Panc1 (cell line): ENCODE measurements around the gene FTCDNL1. TPM values are rescaled to one million over a fixed set of nuclear protein-coding genes. Genes with fewer than 3 reads are reported as not detected.

Source experiments
- ATAC-seq: fragments of 200-7000 bp; cut with Tn5 transposase; 2 replicates; pipeline ENCODE4 v1.9.1; 2020; ENCODE audit warnings: mild to moderate bottlenecking, moderate library complexity
- Bru-seq: library from RNA; stranded (reverse); fragments of 400-500 nt; gene quantifications from one replicate; lab custom pipeline; 2021; lab: Mats Ljungman, UMichigan
- BruChase-seq, 2 experiments: library from RNA; stranded (reverse); fragments of 400-500 nt; gene quantifications; one replicate each; lab custom pipeline; 2021; lab: Mats Ljungman, UMichigan
- BruUV-seq: library from RNA; stranded (reverse); fragments of 400-500 nt; replicated peaks from 2 replicates; lab custom pipeline; 2021; lab: Mats Ljungman, UMichigan
- CTCF ChIA-PET: fragments of 300-600 bp; sonication (Branson Sonifier 250); formaldehyde crosslinking; loops from one replicate; lab custom pipeline; 2022; ENCODE audit warnings: antibody characterized with exemption; lab: Charles Lee
- POLR2A ChIA-PET: fragments of 300-600 bp; sonication (Branson Sonifier 250); formaldehyde crosslinking; loops from one replicate; lab custom pipeline; 2022; ENCODE audit warnings: antibody characterized with exemption; lab: Charles Lee
- DNase-seq: peaks from one replicate; pipeline ENCODE4 v3.0.0-alpha.2; 2010; ENCODE audit warnings: low read depth, low spot score
- H3K27ac ChIP-seq: 2 replicates; pipeline ENCODE4 v1.5.1; 2011; ENCODE audit warnings: mild to moderate bottlenecking, low read length, inconsistent platforms
- H3K27me3 ChIP-seq: fragments of 200-500 bp; sonication (Bioruptor generic); 2 replicates; pipeline ENCODE4 v1.6.0; 2014; ENCODE audit warnings: low read length, inconsistent platforms; ENCODE audit not compliant: control insufficient read depth, insufficient read depth
- H3K36me3 ChIP-seq: fragments of 200-500 bp; sonication (Bioruptor generic); 2 replicates; pipeline ENCODE4 v1.5.1; 2014; ENCODE audit warnings: inconsistent platforms, mild to moderate bottlenecking, low read length, moderate library complexity; ENCODE audit not compliant: control insufficient read depth, insufficient read depth
- H3K4me1 ChIP-seq: 2 replicates; pipeline ENCODE4 v1.5.1; 2011; ENCODE audit warnings: inconsistent platforms, mild to moderate bottlenecking, low read length, moderate library complexity; ENCODE audit not compliant: control insufficient read depth, insufficient read depth
- H3K4me3 ChIP-seq, 2 experiments: 2 replicates each; pipeline ENCODE4 v1.5.1; 2011 to 2012; ENCODE audit warnings: low read depth in 2 of 2, low read length in 2 of 2, mild to moderate bottlenecking in 2 of 2, inconsistent platforms in 1 of 2, moderate library complexity in 1 of 2
- H3K9me3 ChIP-seq: fragments of 200-500 bp; sonication (Bioruptor generic); 2 replicates; pipeline ENCODE4 v1.5.1; 2014; ENCODE audit warnings: low read depth, mild to moderate bottlenecking, inconsistent platforms, low read length, moderate library complexity; ENCODE audit not compliant: control insufficient read depth, insufficient read depth
- POLR2AphosphoS5 ChIP-seq: IDR thresholded peaks from 2 replicates; pipeline ENCODE4 v1.6.1; 2012; ENCODE audit warnings: mild to moderate bottlenecking, low read depth, low read length, moderate library complexity
- SIN3A ChIP-seq: IDR thresholded peaks from 2 replicates; pipeline ENCODE4 v1.6.1; 2012; ENCODE audit warnings: low read depth, mild to moderate bottlenecking, low read length, moderate library complexity, borderline replicate concordance; ENCODE audit not compliant: insufficient read depth
- TCF7L2 ChIP-seq: IDR thresholded peaks from 2 replicates; pipeline ENCODE4 v1.6.1; 2011; ENCODE audit warnings: mild to moderate bottlenecking, low read depth, low read length, inconsistent platforms
- in situ Hi-C: cut with HindIII; loops from 2 replicates; pipeline ENCODE4 v1.10.0; 2016; ENCODE audit warnings: low sequenced_read_pairs, low pct_unique_long_range_greater_than_20kb
- intact Hi-C: fragments of 100-400 bp; cut with micrococcal nuclease; formaldehyde crosslinking; loops from one replicate; pipeline ENCODE4 v1.10.0; 2022; ENCODE audit not compliant: unreplicated experiment
- long read RNA-seq: library from polyadenylated mRNA; unstranded; transcript quantifications from one replicate; pipeline ENCODE4 v2.0.0, GENCODE V29; 2021; ENCODE audit not compliant: unreplicated experiment
- polyA plus RNA-seq: library from polyadenylated mRNA; unstranded; fragments of >200 nt; gene quantifications from one replicate; pipeline ENCODE4 v1.2.1, GENCODE V29; 2012; ENCODE audit warnings: missing spikeins; ENCODE audit not compliant: insufficient read length
- total RNA-seq: library from RNA; stranded (reverse); gene quantifications from one replicate; pipeline ENCODE4 v1.2.1, GENCODE V29; 2021; ENCODE audit not compliant: unreplicated experiment
- TF ChIP-seq, protein P1 (sequence below), 2 experiments: IDR thresholded peaks; 2 replicates each; pipeline ENCODE4 v1.6.1; 2011 to 2012; ENCODE audit warnings: low read depth in 2 of 2, control low read depth in 1 of 2, low read length in 1 of 2, mild to moderate bottlenecking in 1 of 2, moderate library complexity in 1 of 2; ENCODE audit not compliant: insufficient read depth in 1 of 2
- TF ChIP-seq, protein P2 (sequence below): fragments of 450-650 bp; IDR thresholded peaks from 2 replicates; pipeline ENCODE4 v1.5.1; 2017; ENCODE audit warnings: mild to moderate bottlenecking

The FTCDNL1 gene
- total RNA-seq: 2.8 TPM
- polyA plus RNA-seq: 1.9 TPM
- percentile 41 among the genes with signal in this experiment for Bru-seq, nascent RNA
- BruChase-seq, experiment 1, labeled RNA remaining after a 2-hour chase: percentile 50 among the genes with signal in this experiment
- percentile 48 among the genes with signal in this experiment for BruChase-seq, experiment 2, labeled RNA remaining after a 6-hour chase
- long read RNA-seq, partial matches to known transcripts: 2 of 14 reads
- long read RNA-seq, other reads (novel, unspliced or antisense): 10 of 14 reads

DNA sequence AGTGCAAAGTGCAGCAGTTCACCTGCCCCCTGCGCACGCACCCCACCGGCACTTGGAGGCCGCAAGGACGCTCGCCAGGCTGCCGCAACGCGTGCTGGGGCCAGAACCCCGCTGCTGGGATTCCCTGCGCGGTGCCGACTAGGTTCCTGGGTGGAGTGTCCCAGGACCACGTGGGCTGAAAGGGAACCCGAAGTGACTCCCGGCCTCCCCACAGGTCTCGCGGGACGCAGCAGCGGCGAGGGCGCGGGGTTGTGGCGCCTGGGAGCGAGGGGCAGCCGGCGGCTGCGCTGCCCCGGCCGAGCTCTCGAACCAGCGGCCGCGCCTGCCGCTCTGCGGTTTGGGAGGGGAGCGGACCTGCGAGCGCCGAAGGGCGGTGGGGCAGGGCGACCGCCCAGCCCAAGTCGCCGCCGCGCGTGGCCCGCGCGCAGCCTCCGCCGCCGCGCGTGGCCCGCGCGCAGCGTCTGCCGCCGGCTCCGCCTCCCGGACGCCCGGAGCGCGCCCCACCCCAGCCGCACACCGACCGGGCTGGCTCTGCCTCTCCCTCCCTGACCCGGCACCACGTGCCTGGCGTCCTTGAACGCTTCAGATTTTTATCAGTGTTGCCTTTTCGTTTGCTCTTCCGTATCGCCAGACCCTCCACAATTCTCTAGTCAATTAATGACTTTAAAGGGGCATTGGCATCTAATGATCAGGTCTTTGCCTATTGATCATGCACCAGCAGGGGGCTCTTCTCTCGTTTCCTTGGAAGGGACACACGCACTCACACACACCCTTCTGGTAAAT lies at the start of gene FTCDNL1:
Gene FTCDNL1 (minus strand): TSS at position 475 of the 783 bp plus-strand sequence. CDS start 2,230 bp downstream, outside the sequence.
- BruUV-seq: no TSS peak
- DNase-seq (peak; percentile 39), ATAC-seq (peak; percentile 100)
- in situ Hi-C loops: no loop called here
- intact Hi-C loops: no loop called here
- CTCF ChIA-PET: no interaction called here
- Histone ChIP-seq H3K27ac (peak within 1 kb of the TSS; percentile 68), H3K9me3 (no peaks in the 10 kb centered on the region), H3K4me1 (no peaks in the 10 kb centered on the region; the same call in 1 of the 2 replicates), H3K36me3 (no peaks in the 10 kb centered on the region), H3K27me3 (no peaks in the 10 kb centered on the region; the same call in 1 of the 2 replicates), H3K4me3 (peak within 1 kb of the TSS; percentile 64 to 76)
- peak; percentile 62; the same call in 1 of the 2 replicates for TF ChIP-seq SIN3A
- peak; percentile 31; the same call in 1 of the 2 replicates for TF ChIP-seq TCF7L2
- TF ChIP-seq, protein P1, sequence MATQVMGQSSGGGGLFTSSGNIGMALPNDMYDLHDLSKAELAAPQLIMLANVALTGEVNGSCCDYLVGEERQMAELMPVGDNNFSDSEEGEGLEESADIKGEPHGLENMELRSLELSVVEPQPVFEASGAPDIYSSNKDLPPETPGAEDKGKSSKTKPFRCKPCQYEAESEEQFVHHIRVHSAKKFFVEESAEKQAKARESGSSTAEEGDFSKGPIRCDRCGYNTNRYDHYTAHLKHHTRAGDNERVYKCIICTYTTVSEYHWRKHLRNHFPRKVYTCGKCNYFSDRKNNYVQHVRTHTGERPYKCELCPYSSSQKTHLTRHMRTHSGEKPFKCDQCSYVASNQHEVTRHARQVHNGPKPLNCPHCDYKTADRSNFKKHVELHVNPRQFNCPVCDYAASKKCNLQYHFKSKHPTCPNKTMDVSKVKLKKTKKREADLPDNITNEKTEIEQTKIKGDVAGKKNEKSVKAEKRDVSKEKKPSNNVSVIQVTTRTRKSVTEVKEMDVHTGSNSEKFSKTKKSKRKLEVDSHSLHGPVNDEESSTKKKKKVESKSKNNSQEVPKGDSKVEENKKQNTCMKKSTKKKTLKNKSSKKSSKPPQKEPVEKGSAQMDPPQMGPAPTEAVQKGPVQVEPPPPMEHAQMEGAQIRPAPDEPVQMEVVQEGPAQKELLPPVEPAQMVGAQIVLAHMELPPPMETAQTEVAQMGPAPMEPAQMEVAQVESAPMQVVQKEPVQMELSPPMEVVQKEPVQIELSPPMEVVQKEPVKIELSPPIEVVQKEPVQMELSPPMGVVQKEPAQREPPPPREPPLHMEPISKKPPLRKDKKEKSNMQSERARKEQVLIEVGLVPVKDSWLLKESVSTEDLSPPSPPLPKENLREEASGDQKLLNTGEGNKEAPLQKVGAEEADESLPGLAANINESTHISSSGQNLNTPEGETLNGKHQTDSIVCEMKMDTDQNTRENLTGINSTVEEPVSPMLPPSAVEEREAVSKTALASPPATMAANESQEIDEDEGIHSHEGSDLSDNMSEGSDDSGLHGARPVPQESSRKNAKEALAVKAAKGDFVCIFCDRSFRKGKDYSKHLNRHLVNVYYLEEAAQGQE (IDR thresholded peaks at IDR 0.05; ENCODE audit: insufficient read depth in 1 of 2, low read depth in 2 of 2, low read length in 1 of 2): no peak
- TF ChIP-seq, protein P2, sequence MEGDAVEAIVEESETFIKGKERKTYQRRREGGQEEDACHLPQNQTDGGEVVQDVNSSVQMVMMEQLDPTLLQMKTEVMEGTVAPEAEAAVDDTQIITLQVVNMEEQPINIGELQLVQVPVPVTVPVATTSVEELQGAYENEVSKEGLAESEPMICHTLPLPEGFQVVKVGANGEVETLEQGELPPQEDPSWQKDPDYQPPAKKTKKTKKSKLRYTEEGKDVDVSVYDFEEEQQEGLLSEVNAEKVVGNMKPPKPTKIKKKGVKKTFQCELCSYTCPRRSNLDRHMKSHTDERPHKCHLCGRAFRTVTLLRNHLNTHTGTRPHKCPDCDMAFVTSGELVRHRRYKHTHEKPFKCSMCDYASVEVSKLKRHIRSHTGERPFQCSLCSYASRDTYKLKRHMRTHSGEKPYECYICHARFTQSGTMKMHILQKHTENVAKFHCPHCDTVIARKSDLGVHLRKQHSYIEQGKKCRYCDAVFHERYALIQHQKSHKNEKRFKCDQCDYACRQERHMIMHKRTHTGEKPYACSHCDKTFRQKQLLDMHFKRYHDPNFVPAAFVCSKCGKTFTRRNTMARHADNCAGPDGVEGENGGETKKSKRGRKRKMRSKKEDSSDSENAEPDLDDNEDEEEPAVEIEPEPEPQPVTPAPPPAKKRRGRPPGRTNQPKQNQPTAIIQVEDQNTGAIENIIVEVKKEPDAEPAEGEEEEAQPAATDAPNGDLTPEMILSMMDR: peak; percentile 87
- peak; percentile 52; the same call in 1 of the 2 replicates for TF ChIP-seq POLR2AphosphoS5
- POLR2A ChIA-PET: no interaction called here

DNA sequence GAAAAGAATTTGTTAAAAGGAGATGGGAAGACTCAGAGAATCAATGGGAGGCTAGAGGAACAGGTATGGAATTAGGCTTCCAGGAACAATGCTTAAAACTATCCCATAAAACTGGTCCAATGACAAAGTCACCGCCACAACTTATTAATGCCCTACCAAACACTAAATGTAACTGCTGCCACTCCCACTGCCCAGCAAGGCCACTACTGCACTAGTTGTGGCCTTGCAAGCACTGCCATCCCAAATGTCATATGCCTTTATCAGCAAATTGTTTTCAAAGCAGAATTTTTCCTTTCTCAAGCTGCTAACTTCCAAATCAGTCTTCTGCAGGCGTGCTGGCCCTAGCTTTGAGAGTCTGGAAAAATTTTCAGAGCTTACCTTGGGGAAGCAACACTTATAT lies 45.6 kb upstream of the FTCDNL1 start:
- no peak overlapping the region for H3K4me3 ChIP-seq
- TF ChIP-seq, protein P1 (IDR thresholded peaks at IDR 0.05; ENCODE audit: insufficient read depth in 1 of 2, low read depth in 2 of 2, low read length in 1 of 2): no peak
- TF ChIP-seq TCF7L2: no peak
- TF ChIP-seq, protein P2: no peak
- no peak for TF ChIP-seq POLR2AphosphoS5
- TF ChIP-seq SIN3A: no peak
- POLR2A ChIA-PET: interaction anchor here (0.7 kb wide), 1 partner anchor 37 kb away, joined by 5 read pairs; no protein-coding TSS in a partner anchor
- ATAC-seq: no peak
- no peaks in the 10 kb centered on the region for H3K27me3 ChIP-seq
- intact Hi-C loops: no loop called here
- H3K9me3 ChIP-seq: no peaks in the 10 kb centered on the region
- BruUV-seq: no TSS peak
- DNase-seq: no peak
- no peak overlapping the region for H3K27ac ChIP-seq
- H3K4me1 ChIP-seq: no peaks in the 10 kb centered on the region
- CTCF ChIA-PET: no interaction called here
- H3K36me3 ChIP-seq: no peaks in the 10 kb centered on the region
- in situ Hi-C loops: no loop called here
